ENCODE measurements around the gene ARMC12. TPM values are rescaled to one million over a fixed set of nuclear protein-coding genes. Genes with fewer than 3 reads are reported as not detected.
A peak's percentile ranks its signal among the peaks of the same experiment; 100 is the strongest.
"Not testable (repeated sequence)": the region's sequence is repeated elsewhere in the genome, so short reads cannot be mapped to it uniquely, and the experiment has no call there.

Gene ARMC12
- total and polyA plus RNA-seq, 2 donors (not counting 3 experiments of a cell fraction or from before 2014, with no cell fraction given), result 0.91 to 1.9 TPM

DNA sequence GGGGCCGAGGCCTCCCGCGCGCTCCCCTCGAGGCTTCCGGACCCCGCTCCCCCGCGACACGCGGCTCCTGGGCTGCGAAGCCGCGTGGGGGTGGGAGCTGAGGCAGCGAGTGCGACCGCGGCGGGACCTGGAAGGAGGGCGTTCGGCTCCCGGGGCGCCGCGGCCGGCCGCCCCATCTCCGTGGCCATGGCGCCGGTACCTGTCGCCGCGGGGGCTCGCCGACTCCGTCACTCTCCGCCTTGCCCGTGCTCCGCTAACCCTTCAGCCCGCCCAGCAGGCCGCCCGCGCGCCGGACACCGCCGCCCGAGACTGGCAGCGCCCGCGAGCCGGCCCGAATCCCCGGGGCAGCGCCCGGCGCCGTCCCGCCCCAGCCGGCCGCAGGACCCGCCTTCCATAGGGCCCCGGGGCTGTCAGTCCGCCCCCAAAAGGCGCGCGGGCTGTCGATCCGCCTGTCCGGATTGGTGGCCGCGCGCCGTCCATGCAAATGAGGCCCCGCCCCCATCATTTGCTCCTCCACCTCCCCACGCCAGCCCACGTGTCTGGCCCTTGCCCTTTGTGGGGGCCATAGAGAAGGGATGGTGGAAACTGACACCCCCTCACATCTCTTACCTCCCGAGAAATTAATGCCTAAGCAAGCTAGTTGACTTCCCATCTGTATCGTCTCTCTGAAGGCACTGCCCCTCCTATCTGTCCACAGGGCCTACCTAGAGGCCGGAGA, 48.1 kb upstream of the ARMC12 start, which contains the start of gene FKBP5:
Gene FKBP5, minus strand, starts transcription at position 311 of the 718 bp plus-strand sequence. CDS start 46,091 bp downstream, outside the sequence.
- H4K20me1 ChIP-seq (replicated peaks; ENCODE audit: control insufficient read depth, extremely low read depth, insufficient read depth, low read length), result no peaks in the 10 kb centered on the region
- intact Hi-C loops (cut with micrococcal nuclease) (loop anchor here (1.0 kb wide), 4 partner anchors 31 to 85 kb away; no protein-coding TSS in a partner anchor), dilution Hi-C loops (cut with MboI; ENCODE audit: extremely low pct_ligation_motif_present, low sequenced_read_pairs) (no loop called here)
- FAIRE-seq (peak; percentile 75), DNase-seq (ENCODE audit: low read depth, low spot score) (peak; percentile 89)
- no TSS peak for BruUV-seq (replicated peaks)
- H3K36me3 ChIP-seq (ENCODE audit: control insufficient read depth in 2 of 2, extremely low read depth in 1 of 2, insufficient read depth in 2 of 2, low read length in 2 of 2), result no peaks in the 10 kb centered on the region
- TF ChIP-seq FOS (IDR thresholded peaks at IDR 0.05; ENCODE audit: borderline replicate concordance, insufficient read depth, low read length), result no peak
- TF ChIP-seq EZH2 (IDR thresholded peaks at IDR 0.05; ENCODE audit: borderline replicate concordance, low read depth, low read length, severe bottlenecking), result no peak
- TF ChIP-seq POLR2A (IDR thresholded peaks at IDR 0.05; ENCODE audit: low read depth, low read length), result peak; percentile 92
- TF ChIP-seq, protein P1, sequence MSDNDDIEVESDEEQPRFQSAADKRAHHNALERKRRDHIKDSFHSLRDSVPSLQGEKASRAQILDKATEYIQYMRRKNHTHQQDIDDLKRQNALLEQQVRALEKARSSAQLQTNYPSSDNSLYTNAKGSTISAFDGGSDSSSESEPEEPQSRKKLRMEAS (IDR thresholded peaks at IDR 0.05; ENCODE audit: insufficient read depth, insufficient read length), result peak; percentile 75
- TF ChIP-seq CTCF (IDR thresholded peaks at IDR 0.05; ENCODE audit: extremely low read depth in 1 of 2, insufficient read depth in 1 of 2, low read depth in 1 of 2, low read length in 2 of 2), result no peak
- TF ChIP-seq MYC (IDR thresholded peaks at IDR 0.05; ENCODE audit: low read depth, low read length), result no peak
- no peak for TF ChIP-seq GATA2 (IDR thresholded peaks at IDR 0.05; ENCODE audit: insufficient read depth, insufficient read length, low read depth, low read length)
- no peak for TF ChIP-seq JUN (IDR thresholded peaks at IDR 0.05; ENCODE audit: borderline replicate concordance, insufficient read depth, insufficient read length, low read depth)
- TF ChIP-seq POLR2AphosphoS5 (IDR thresholded peaks at IDR 0.05; ENCODE audit: insufficient read depth, low read depth, low read length), result peak; percentile 94
- H3K4me2 ChIP-seq (ENCODE audit: insufficient read depth, low read length), result peak within 1 kb of the TSS; percentile 92
- H3K4me1 ChIP-seq (ENCODE audit: control insufficient read depth, extremely low read depth, insufficient read depth, low read length), result peaks cover 10% of the 10 kb centered on the region
- peaks cover 41% of the 10 kb centered on the region for H3K79me2 ChIP-seq (ENCODE audit: control insufficient read depth, insufficient read depth, low read length)
- H3K4me3 ChIP-seq (replicated peaks in 1 of 3; ENCODE audit: insufficient read depth in 1 of 3, low read depth in 1 of 3, low read length in 3 of 3), result peak within 1 kb of the TSS; percentile 55 to 91 (median 56)
- H3K9ac ChIP-seq (replicated peaks; ENCODE audit: extremely low read depth, insufficient read depth, low read length), result peak within 1 kb of the TSS; percentile 89
- H2AFZ ChIP-seq (ENCODE audit: low read depth, low read length), result peak within 1 kb of the TSS; percentile 90
- H3K9me1 ChIP-seq (replicated peaks; ENCODE audit: control insufficient read depth, extremely low read depth, insufficient read depth, low read length), result no peaks in the 10 kb centered on the region
- peak within 1 kb of the TSS; percentile 79 for H3K27ac ChIP-seq (ENCODE audit: insufficient read depth, low read depth, low read length)
- ChIA-PET CTCF (interaction anchor here (7.8 kb wide), 1 partner anchor 48 kb away, joined by 100 read pairs; the partner anchor contains the start of gene ARMC12), POLR2A (no interaction called here)
- H3K27me3 ChIP-seq (ENCODE audit: control insufficient read depth in 2 of 2, insufficient read depth in 2 of 2, low read length in 2 of 2), result no peaks in the 10 kb centered on the region
- no peaks in the 10 kb centered on the region for H3K9me3 ChIP-seq (replicated peaks; ENCODE audit: control insufficient read depth, insufficient read depth, low read length)

DNA sequence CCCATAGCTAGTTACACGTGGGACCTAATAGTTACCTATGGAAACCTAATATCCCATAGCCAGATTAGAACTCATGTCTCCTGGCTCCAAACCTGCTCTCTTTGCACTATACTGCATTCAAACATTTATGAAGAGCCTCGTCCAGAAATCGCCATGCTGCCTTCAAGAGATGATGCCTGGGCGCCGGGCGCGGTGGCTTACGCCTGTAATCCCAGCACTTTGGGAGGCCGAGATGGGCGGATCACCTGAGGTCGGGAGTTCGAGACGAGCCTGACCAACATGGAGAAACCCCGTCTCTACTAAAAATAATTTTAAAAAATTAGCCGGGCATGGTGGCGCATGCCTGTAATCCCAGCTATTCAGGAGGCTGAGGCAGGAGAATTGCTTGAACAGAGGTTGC, 46.8 kb upstream of the ARMC12 start:
- dilution Hi-C loops (cut with MboI; ENCODE audit: extremely low pct_ligation_motif_present, low sequenced_read_pairs); H3K9me3 ChIP-seq (replicated peaks; ENCODE audit: control insufficient read depth, insufficient read depth, low read length); DNase-seq (ENCODE audit: low read depth, low spot score); FAIRE-seq; H4K20me1 ChIP-seq (replicated peaks; ENCODE audit: control insufficient read depth, extremely low read depth, insufficient read depth, low read length); BruUV-seq (replicated peaks); H3K36me3 ChIP-seq (ENCODE audit: control insufficient read depth in 2 of 2, extremely low read depth in 1 of 2, insufficient read depth in 2 of 2, low read length in 2 of 2); H2AFZ ChIP-seq (ENCODE audit: low read depth, low read length); intact Hi-C loops (cut with micrococcal nuclease); H3K9ac ChIP-seq (replicated peaks; ENCODE audit: extremely low read depth, insufficient read depth, low read length); H3K4me3 ChIP-seq (replicated peaks in 1 of 3; ENCODE audit: insufficient read depth in 1 of 3, low read depth in 1 of 3, low read length in 3 of 3); H3K27ac ChIP-seq (ENCODE audit: insufficient read depth, low read depth, low read length); H3K27me3 ChIP-seq (ENCODE audit: control insufficient read depth in 2 of 2, insufficient read depth in 2 of 2, low read length in 2 of 2); H3K4me2 ChIP-seq (ENCODE audit: insufficient read depth, low read length); H3K9me1 ChIP-seq (replicated peaks; ENCODE audit: control insufficient read depth, extremely low read depth, insufficient read depth, low read length); POLR2A ChIA-PET: not testable (repeated sequence)
- Histone ChIP-seq H3K4me1 (ENCODE audit: control insufficient read depth, extremely low read depth, insufficient read depth, low read length) (peaks cover 10% of the 10 kb centered on the region), H3K79me2 (ENCODE audit: control insufficient read depth, insufficient read depth, low read length) (peaks cover 31% of the 10 kb centered on the region)
- CTCF ChIA-PET, result interaction anchor here (1.4 to 7.8 kb wide), 2 partner anchors 38 to 47 kb away, joined by 4 to 100 read pairs; partner anchors contain the start of gene ARMC12

Measured in endothelial cell of umbilical vein (primary cell).